Measurements from ENCODE around the gene ECM1. TPM values are rescaled to one million over a fixed set of nuclear protein-coding genes. Genes with fewer than 3 reads are reported as not detected.

The ECM1 gene
- total and polyA plus RNA-seq, 2 experiments from 2014 or later, result 1.9 to 2.9 TPM

DNA sequence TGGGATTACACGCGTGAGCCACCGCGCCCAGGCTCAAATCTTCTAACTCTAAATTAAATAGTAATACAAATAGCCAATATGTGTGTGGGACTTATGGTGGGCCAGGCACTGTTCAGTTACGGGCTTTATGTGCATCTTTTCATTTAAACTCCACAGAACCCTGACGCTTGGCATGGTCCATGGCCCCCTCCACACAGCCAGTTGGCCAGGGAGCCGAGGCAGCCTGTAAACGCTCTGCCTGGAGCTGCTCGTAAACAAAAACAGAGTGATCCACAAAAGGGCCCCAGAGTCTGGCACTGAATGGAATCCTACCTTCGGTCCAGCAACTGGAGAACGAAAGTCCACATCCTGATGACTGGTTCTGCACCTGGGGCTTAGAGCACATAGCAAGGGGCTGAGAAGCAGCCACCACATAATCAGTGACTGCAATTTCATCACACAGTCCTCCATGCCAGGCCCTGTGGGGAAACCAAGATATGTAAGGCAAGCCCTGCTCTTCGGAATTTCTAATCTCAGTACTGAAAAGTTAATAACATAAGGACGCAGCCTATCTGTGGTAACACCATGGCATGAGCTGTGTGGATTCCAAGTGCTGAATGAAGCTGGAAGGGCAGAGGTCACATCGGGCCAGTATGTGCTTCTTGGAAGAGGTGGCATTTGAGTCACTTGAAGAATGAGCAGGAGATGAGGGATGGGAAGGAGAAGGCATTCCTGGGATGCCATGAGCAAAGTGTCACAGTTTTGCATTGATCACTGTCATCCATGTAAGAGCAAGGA, 27.8 kb downstream of the ECM1 start:
- Histone ChIP-seq H3K4me1 (ENCODE audit: low read depth) (peaks cover 12% of the 10 kb centered on the region), H3K9me3 (ENCODE audit: low read depth) (no peaks in the 10 kb centered on the region), H3K27ac (peak overlapping the region; percentile 45), H3K36me3 (no peaks in the 10 kb centered on the region), H3K4me3 (no peak overlapping the region), H3K27me3 (no peaks in the 10 kb centered on the region)
- DNase-seq (ENCODE audit: low read depth in 1 of 2, low spot score in 1 of 2), result peak in 1 of 2 donors; percentile 62
- no peak for TF ChIP-seq CTCF (IDR thresholded peaks at IDR 0.05; ENCODE audit: low read depth, low read length)

GRCh38 chr1:150536836-150537731, 29.2 kb downstream of the ECM1 start:
- Histone ChIP-seq H3K36me3 (no peaks in the 10 kb centered on the region), H3K9me3 (ENCODE audit: low read depth) (no peaks in the 10 kb centered on the region), H3K27ac (peak overlapping the region; percentile 88), H3K27me3 (no peaks in the 10 kb centered on the region), H3K4me1 (ENCODE audit: low read depth) (peaks cover 12% of the 10 kb centered on the region), H3K4me3 (no peak overlapping the region)
- no peak for TF ChIP-seq CTCF (IDR thresholded peaks at IDR 0.05; ENCODE audit: low read depth, low read length)
- no peak for DNase-seq (ENCODE audit: low read depth in 1 of 2, low spot score in 1 of 2)

DNA sequence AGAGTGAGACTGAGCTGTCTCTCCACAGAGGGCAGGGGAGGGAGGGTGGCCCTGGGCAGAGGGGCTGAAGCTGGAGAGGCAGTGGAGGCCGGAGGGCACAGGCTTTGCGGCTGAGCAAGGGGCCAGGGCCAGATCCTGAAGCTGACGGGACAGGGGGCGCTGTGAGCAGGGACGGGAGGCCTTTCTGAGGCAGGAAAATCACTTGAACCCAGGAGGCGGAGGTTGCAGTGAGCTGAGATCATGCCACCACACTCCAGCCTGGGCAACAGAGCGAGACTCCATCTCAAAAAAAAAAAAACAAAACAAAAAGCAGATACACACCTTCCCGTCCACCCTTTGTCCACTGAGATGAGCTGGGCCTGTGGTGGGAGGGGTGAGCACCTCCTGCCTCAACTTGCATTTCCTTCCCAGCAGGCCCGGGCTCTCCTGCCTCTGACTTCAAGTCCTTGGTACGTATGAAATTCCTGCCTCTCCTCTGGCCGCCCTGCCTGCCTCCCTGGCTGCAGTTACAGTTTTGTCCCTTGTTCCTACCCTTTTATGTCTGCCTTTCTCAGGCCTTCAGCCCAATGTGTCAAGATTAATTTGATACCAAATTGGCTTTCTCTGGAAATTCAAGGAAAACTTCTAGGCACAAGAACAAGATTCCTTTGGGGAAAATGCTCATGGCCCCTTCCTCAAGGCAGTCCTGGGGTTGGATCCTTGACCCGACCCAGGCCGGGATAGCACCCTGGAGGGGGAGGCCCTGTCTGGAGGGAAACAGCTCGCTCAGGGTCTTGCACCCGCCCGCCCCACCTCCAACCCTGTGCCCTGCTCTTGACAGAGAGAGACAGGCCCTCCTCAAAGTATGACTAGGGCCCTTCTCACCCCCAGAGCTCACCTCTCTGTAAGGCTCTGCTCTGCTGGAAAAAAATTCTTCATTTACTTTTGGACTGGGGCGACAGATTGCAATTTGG, 30.1 kb downstream of the ECM1 start:
- Histone ChIP-seq H3K9me3 (ENCODE audit: low read depth) (no peaks in the 10 kb centered on the region), H3K27ac (peak overlapping the region; percentile 88), H3K27me3 (no peaks in the 10 kb centered on the region), H3K4me3 (no peak overlapping the region), H3K4me1 (ENCODE audit: low read depth) (peaks cover 12% of the 10 kb centered on the region), H3K36me3 (no peaks in the 10 kb centered on the region)
- no peak for TF ChIP-seq CTCF (IDR thresholded peaks at IDR 0.05; ENCODE audit: low read depth, low read length)
- DNase-seq (ENCODE audit: low read depth in 1 of 2, low spot score in 1 of 2), result peak; percentile 42 to 86

DNA sequence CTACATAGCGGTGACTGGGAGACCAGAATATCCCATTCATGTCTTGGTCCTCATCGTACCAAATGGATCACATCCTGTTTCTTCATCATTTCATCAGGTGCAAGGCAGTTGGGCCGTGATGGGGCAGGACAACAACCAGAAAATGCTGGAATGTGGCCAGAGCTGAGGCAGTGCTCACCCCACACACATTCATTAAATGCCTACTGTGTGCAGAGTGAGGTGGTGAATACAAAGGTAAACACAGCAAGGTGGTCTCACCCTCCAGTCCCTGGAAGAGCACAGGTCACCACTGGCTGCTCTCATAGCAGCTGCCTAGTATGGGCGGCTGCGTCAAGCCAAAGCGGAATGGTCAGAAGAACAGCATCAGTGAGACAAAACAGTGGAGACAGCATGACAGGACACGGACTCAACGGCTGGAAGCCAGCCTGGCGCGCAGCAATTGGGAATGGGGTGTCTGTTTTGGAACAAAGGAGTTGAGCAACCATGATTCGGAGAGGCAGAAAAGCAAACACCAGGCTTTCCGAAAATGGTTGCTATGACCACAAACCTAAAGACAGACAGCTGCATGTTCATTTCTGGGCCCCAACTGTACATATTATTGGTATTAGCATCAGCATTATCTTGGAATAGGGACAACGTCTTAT, 35.7 kb downstream of the ECM1 start:
- Histone ChIP-seq H3K36me3 (no peaks in the 10 kb centered on the region), H3K27ac (no peak overlapping the region), H3K4me3 (no peak overlapping the region), H3K4me1 (ENCODE audit: low read depth) (peaks cover 11% of the 10 kb centered on the region), H3K9me3 (ENCODE audit: low read depth) (no peaks in the 10 kb centered on the region), H3K27me3 (no peaks in the 10 kb centered on the region)
- TF ChIP-seq CTCF (IDR thresholded peaks at IDR 0.05; ENCODE audit: low read depth, low read length), result no peak
- peak in 1 of 2 donors; percentile 68 for DNase-seq (ENCODE audit: low read depth in 1 of 2, low spot score in 1 of 2)

All from cardiac muscle cell (in vitro differentiated cells and primary cell).